Kidney epithelial cell (primary cell): Measurements from ENCODE around the gene COPRS. TPM values are rescaled to one million over a fixed set of nuclear protein-coding genes. Genes with fewer than 3 reads are reported as not detected.

Source experiments
- DNase-seq: peaks from one replicate; pipeline ENCODE4 v3.0.0-alpha.2; 2010; ENCODE audit warnings: low read depth
- H3K27me3 ChIP-seq: 2 replicates; pipeline ENCODE4 v1.6.0; 2011; ENCODE audit warnings: low read length; ENCODE audit not compliant: control insufficient read depth, insufficient read depth
- H3K36me3 ChIP-seq: 2 replicates; pipeline ENCODE4 v1.5.1; 2011; ENCODE audit warnings: low read length; ENCODE audit not compliant: control insufficient read depth, insufficient read depth
- H3K4me3 ChIP-seq: 2 replicates; pipeline ENCODE4 v1.5.1; 2011; ENCODE audit warnings: low read depth, mild to moderate bottlenecking, control low read depth, low read length
- CTCF ChIP-seq: IDR thresholded peaks from 2 replicates; pipeline ENCODE4 v1.5.1; 2011; ENCODE audit warnings: mild to moderate bottlenecking, moderate library complexity, low read length, control low read depth, inconsistent platforms; ENCODE audit not compliant: insufficient read depth, poor library complexity, severe bottlenecking
- total RNA-seq: library from RNA; depleted of rRNA; stranded (reverse); fragments of >200 nt; gene quantifications from 2 replicates; pipeline ENCODE4 v1.2.3, GENCODE V29; 2015

Gene COPRS
- total RNA-seq, 1 donor from 2014 or later = 88.8 TPM

- peaks cover 1% of the 10 kb centered on the region for H3K36me3 ChIP-seq
- TF ChIP-seq CTCF = no peak
- no peak for DNase-seq
- H3K4me3 ChIP-seq = no peak overlapping the region
- no peaks in the 10 kb centered on the region for H3K27me3 ChIP-seq
Measured at GRCh38 chr17:31877341-31877740, 18.3 kb upstream of the COPRS start.

GRCh38 chr17:31875081-31875480 lies 16.0 kb upstream of the COPRS start:
- TF ChIP-seq CTCF = no peak
- DNase-seq = no peak
- Histone ChIP-seq H3K4me3 (no peak overlapping the region), H3K36me3 (peaks cover 1% of the 10 kb centered on the region), H3K27me3 (no peaks in the 10 kb centered on the region)

GRCh38 chr17:31869797-31870568 lies 10.9 kb upstream of the COPRS start:
- Histone ChIP-seq H3K27me3 (no peaks in the 10 kb centered on the region), H3K36me3 (no peaks in the 10 kb centered on the region), H3K4me3 (no peak overlapping the region)
- no peak for TF ChIP-seq CTCF
- DNase-seq = no peak

- no peaks in the 10 kb centered on the region for H3K27me3 ChIP-seq
- TF ChIP-seq CTCF = no peak
- no peaks in the 10 kb centered on the region for H3K36me3 ChIP-seq
- no peak overlapping the region for H3K4me3 ChIP-seq
- no peak for DNase-seq
Measured at GRCh38 chr17:31869031-31869430, 10.0 kb upstream of the COPRS start.

- H3K36me3 ChIP-seq = no peaks in the 10 kb centered on the region
- H3K27me3 ChIP-seq = no peaks in the 10 kb centered on the region
- peak overlapping the region; percentile 52 for H3K4me3 ChIP-seq
- no peak for DNase-seq
- no peak for TF ChIP-seq CTCF
Measured at GRCh38 chr17:31859487-31860008, 504 bp upstream of the COPRS start.
